Right forelimb (tissue), 1 donor: Measurements from ENCODE around the gene ALX3.

ENCODE experiments used
- DNase-seq: peaks from one replicate; pipeline ENCODE4 v3.0.0-alpha.2; 2018

ALX3 gene

DNA sequence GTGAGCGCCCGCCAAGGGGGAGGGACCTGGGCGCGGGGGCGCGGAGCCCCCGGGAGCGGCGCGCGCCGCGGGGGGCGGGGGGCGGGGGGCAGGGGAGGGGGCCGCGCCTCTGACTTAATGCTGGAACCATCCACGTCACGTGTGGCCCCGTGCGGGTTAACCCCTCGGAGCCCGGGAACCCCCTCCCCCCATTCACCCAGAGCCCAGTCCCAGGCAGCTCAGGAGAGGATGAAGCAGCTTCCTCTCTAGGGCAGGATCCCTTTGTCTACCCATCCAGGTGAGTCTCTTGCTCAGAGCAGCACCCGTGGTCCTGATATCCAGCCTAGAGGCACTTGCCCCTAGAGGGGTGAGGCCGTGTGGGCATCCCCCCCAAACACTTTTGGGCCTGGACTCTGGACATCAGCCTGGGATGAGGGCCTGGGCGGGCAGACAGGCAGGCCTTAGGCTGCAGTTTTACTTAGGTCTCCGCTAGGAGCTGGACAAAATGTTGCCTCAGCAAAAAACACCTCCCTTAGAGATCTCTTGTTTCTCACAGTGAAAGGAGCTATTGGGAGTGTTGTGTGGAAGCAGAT is at the start of gene ALX3:
ALX3 (minus strand) TSS at position 2 of the 572 bp plus-strand sequence. CDS start 60 bp downstream, outside the sequence.
- no peak for DNase-seq

DNA sequence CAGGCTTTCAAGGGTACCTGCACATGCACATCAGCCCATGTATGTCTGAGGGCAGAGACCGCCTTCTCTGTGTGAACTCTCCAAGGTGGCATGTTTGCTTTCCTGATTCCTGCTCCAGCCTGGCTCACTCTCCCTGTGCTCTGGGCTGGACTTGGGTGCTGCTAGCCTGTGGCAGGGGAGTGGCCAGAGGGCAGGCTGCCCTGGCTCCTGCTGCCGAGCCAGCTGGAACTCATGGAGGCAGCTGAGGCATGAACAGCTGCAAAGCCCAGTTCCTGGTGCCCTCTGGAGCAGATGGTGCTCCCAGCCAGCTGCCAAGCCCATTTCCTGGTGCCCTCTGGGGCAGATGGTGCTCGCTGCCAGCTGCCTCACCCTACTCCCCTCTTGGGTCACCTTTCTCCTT is 49.4 kb upstream of the ALX3 start:
- no peak for DNase-seq

DNA sequence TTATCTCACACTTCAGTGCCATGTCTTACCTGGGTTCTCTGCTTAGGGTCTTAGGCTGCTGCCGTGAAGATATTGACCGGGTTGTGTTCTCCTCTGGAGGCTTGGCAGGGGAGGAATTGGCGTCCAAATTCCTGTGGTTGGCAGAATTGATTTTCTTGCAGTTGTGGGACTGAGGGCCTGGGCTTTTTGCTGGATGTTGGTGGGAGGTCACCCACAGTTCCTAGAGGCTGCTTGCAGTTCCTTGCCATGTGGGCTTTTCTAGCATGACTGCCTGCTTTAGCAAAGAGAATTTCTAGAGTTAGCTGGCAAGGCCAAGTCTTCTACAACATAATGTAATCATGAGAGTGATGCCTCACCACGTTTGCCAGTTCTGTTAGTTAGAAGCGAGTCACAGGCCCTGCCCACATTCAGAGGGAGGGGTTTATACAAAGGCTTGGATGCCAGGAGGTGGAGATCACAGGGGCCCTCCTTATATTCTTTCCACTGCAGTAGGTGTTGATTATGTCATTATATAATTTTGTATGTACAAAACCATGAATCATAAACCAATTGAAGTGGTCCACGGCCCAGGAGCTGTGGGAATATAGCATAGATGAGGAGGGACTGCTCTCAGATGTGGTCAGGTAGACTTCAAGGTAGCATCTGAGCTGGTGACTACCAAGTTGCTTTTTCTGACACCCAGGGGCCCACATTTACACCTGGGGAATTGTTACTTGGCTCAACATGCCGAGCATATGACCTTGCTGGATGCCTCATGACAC is 48.3 kb upstream of the ALX3 start:
- no peak for DNase-seq

DNA sequence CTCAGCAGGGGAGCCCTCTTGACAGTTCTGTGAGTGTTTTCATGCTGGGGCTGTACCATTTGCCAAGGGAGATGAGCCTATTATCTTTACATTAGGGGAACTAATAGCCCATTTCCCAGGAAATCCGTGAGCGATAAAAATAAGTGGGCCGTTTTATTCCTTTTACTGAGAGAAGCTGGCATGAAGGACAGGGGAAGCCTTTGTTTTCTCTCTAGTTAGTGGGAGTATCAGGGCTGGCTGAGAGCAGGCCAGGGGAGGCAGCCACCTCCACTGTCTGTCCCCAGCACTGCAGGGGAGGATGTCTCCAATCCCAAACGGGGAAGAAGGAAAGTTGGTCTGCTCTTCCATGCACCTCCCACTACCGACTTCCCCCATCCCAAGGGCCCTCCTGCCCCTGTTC is 44.3 kb upstream of the ALX3 start:
- DNase-seq = no peak

DNA sequence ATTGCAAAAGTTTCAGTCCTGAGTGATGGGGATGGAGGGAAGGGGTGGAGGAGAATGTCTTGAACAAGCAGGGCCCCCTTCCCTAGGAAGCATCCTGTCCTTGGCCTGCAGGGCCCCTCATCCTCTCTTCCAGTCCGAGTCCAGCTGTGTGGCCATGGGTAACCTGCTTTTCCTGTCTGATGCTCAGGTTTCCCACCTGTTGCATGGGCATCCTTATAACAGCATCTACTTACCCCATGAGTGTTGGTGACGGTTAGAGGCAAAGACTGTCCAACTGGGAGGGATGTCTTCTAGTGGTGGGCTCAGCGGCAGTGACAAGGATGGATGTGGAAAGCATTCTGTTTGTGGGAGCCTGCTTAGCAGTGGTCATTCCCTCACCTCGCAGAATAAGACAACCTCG is 43.7 kb upstream of the ALX3 start:
- DNase-seq = no peak

DNA sequence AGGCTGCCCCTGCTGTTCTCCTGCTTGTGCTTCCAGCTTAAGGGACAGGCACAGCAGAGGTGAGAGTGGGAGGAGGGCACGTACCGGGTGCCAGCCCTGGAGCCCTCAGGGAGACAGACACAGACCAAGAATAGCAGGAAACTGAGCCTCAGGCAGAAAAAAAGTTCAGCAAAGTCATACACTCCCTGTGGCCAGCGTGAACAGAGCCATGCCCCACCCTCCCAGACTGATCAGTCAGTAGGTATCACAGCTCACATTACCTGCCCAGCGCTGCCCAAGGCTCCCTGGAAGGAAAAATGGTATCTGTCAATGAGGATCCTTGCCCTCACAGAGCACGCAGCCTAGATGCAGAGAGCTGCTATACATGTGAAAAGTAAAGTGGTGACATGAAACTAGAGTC is 43.1 kb upstream of the ALX3 start:
- DNase-seq = no peak

DNA sequence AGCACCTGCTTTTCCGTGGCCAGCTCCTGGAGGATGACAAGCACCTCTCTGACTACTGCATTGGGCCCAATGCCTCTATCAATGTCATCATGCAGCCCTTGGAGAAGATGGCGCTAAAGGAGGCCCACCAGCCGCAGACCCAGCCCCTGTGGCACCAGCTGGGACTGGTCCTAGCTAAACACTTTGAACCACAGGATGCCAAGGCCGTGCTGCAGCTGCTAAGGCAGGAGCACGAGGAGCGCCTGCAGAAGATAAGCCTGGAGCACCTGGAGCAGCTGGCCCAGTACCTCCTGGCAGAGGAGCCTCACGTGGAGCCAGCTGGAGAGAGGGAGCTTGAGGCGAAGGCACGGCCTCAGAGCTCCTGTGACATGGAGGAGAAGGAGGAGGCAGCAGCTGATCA is 42.2 kb upstream of the ALX3 start:
- DNase-seq = no peak

DNA sequence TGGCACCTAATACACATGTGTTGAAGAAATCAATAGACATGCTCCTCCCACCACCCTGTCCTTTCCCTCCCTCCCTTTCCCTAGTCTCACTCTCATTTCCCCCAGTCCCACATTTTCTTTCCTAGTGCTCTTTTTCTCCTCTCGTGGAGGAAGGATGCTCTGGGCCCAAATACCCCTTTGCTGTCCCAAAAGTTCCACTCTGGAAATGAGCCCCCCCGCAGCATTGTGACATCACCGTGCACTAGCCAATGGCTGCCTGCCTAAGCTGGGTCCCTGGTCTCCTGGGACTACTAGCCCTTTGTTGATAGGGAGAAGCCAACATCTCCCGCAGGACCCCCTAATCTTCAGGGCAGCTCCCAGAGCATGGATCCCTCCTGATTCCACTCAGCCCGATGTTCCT is 41.7 kb upstream of the ALX3 start, which contains the start of gene UBL4B:
UBL4B (plus strand) TSS at position 301 of the 400 bp plus-strand sequence; CDS start at position 393, 92 bp downstream.
- DNase-seq = no peak

DNA sequence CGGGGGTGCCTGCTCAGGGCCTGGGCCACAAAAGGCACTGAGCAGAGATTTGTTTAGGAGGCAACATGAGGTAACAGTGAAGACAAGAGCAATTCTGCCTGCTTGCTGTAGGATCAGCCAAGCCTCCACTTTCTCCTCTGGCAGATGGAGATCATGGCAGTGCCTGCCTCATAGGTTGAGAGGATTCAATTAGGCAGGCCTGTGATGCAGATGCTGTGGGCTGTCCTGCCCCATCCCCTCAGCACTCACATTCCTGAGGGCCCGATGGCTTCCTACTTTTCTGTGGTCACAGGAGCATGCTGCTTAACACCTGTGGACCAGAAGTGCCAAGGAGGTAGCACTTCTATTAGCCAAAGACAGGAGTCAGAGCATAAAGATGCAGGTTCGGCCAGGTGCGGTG is 40.6 kb upstream of the ALX3 start:
- no peak for DNase-seq

DNA sequence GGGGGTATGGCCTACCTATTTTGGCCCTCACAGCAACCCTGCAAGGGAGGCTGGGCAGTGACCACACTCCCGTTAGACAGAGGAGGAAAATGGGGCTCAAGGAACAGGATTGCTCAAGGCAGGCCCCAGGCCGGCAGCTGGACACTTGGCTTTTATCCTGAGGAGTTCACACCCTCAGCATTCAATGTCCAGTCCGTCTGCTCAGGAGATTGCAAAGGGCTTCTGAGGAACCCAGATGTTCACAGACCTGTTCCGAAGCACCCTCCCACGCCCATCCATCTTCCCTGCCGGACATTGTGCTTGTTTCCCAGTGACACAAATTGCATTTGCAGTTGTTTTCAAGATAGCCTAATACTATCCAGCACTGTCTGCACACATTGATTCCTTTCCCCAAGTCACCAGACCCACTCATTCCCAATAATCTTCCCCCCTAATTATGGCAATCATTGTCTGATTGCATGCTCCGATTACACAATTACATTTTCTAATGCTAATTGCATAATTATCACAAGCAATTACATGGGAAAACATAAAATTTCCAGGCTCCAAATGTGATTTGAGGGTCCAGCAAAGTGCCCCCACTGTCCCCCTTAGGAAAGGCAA is 37.5 kb upstream of the ALX3 start:
- no peak for DNase-seq

DNA sequence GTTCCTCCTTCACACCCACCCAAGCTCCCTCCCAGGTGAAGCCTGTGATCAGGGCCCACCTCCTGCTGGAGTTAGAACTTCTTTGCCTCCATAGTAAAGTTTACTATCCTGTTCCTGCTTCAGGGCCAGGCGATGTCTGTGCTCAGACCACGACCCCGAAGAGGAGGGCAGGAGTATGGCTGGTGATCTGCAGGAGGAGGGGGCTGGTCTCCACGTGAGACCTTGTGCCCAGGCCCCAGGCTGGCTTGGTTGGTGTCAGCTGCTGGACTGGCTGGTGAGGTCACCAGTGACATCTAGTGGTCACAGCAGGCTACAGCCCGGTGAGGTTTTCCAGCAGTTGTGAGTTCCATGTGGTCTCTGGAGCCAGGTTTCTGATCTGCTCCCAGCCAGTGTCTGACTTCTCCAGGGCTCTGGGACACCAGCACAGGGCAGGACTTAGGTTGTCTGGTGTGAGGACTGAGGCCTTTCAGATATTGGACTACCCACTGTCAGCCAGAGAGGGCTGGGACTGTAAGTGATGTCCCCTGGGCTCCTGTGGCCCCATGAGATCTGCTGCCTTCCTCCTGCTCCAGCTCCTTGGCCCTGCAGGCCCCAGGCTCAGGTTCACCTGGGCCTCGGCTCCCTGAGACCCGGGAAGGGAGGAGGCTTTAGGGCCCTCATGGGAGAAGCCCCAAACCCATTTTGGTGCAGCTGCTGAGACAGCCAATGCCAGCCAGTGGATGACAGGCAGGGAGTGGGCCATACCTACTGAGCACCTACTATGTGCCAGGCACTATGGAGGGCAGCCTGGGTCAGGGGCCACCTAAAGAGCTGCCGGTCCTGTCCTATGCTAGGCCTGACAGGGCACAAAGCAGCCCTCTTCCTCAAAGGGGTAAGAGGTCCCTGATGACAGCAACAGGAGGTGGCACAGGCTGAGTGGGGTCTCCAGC is 35.8 kb upstream of the ALX3 start:
- DNase-seq = peak; percentile 82

DNA sequence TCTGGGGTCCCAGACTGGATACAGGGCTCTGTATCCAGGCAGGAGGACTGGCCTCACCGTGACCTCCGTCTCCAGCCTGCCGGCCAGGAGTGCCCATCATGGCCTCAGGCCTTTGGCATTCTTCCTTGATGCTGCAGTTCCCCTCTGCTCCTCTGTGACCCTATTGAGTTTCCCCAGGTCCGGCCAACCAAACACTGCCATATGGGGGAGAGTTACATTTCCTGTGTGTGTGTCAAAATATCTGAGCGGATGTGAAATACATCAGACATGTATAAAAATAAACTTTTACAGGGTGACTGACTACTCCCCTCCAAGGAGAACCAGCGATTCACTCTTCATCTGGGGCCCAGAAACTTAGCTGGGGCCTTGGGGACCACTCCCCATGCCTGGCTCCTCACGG is 31.6 kb upstream of the ALX3 start:
- no peak for DNase-seq

DNA sequence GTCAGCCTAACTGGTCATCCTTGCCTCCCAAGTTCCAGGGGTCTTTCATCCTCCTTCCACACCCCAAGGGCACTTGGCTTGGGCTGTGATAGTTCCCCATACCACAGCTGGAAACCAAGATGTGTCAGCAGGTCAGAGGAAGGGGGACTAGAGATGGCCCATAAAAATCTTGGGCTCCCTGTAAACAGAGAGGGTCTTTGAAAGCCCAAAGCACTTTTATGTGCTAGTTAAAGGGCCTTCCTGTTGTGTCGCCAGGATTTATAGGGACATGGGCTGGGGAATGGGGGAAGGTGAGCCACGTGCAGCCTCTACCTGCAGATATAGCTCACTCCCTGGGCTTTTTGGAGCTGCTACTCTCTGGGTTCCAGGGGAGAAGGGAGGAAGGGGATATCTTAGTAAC is 29.9 kb upstream of the ALX3 start:
- no peak for DNase-seq

DNA sequence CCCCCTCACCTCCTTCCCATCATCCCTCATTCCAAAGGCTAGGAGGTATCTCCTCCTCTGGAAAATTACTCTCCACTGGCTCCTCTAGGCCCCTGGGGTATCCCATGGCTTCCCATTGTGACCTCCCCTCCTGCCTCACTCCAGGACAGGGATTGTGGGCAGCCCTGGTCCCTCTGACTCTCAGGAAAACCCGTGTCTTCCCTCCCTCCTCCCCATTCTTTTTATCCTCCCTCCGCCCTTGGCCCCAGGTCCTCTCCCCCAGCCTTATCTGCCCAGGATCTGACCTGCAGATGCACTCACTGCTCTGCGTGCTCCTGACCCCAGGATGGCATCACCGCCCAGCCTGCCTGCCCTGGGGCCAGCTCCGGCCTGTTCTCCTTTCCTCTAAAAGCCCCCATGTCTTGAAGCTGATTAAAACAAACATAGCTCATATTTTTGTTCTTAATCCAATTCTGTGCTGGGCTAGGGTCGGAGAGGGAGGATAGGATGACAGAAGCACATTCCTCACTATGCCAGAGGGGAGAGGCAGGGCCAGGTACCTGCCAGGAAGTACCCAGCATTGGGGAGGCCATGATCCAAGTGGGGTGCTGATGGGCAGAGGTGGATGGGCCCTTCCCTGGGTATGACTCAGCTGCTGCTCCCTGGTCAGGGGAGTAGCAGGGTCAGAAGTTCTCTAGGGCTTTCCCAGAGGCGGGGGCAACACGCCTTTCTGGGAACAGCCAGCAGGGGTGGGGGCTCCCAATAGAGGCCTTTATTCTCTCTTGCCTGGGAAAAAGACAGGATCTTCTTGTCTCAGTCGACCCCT is 28.0 kb upstream of the ALX3 start:
- DNase-seq = no peak

DNA sequence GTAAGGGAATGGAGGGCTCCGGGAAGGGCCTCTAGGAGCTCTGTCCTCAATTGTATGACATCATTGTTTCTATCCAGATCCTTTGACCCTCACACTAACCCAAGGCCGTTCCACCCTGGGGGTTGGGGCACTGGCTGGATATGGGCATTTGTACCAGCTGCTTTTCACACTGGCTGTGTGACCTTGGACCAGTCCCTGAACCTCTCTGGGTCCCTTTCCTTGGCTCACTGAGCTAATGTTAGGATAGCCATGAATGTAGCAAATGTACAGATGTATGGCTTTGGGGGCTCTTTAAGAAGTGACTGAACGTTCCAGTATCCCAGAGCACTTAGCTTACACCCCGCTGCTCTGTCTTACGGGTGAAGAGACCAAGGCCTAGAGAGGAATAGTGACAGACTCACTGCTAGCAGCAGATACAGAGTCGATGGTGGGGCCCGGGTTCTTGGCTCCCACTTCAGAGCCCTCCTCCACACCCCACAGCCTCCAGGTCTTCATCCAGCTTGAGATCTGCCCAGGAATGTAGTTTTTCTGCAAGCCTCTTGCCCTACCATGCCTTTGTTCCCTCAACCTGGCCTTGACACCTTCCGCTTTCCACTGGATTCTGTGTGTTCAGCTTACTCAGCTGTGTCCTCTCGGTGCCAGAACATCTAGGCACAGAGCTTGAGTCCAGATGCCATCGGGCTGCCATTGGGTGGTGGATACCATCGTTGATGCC is 27.2 kb upstream of the ALX3 start:
- no peak for DNase-seq

DNA sequence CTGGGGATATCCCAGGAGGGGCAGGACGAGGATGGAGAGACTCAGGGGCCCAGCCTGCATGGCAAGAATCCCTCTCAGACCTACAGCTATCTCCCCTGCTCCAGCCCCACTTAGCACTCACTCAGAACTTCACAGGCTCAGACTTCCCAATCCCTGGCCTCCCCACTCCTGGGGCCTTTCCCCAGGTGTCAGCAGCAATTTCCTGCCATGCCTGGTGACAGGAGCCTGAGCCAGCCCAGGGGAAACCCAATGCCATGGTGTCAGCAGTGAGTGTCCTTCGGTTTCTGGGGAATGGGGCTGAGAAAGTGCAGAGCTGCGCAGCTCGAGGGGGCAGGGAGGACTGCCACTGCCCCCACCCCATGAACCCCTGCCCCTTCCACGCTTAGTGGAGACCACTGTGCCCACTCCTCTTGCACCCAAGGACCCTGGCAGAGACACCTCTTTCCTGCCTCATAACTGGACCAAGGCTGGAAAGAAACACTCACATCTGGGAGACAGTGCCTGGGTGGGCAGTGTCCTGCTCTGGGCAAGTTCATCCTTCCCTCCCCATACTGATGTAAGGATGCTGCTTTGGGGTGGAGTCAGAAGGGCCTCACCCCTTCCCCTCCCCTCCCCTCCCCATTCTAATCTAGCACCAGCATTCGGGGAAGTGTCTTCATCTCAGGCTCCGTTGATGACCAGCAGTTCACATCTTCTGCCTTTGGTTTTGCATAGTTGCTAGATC is 24.6 kb upstream of the ALX3 start:
- no peak for DNase-seq

DNA sequence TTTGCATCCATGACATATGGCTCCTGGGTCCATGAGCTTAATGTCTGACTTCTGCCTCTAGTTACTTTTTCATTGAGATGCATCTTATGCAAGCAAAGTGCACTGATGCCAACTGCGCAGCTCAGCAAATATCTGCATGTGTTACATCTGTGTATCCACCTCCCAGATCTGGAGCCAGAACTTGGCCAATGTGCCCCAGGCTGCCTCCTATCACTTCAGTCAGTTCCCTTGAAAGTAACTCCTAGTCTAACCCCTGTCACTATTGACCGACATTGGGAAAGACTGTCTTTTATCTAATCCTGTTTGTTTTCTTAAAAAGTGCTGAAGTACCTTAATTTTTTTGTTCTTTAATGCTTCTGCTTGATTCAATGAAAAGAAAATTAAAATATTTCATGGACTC is 22.5 kb upstream of the ALX3 start:
- no peak for DNase-seq

DNA sequence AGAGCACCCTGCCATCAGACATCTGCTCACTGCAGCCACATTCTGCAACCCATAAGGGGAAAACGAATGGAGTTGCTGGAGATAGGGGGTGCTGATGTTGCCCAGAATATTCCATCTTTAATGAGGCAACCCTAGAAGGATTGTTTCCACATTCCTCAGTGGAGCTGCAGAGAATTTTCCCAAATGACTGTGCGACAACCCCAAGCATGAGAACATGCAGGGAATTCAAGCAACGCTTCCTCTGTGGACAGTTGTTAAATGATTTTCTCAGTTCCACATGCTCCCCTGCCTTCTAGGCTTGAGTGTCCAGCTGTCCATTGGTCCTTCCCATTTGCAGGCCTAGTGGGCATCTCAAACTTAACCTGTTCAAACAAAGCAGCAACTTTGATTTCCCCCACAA is 21.3 kb upstream of the ALX3 start:
- DNase-seq = no peak

DNA sequence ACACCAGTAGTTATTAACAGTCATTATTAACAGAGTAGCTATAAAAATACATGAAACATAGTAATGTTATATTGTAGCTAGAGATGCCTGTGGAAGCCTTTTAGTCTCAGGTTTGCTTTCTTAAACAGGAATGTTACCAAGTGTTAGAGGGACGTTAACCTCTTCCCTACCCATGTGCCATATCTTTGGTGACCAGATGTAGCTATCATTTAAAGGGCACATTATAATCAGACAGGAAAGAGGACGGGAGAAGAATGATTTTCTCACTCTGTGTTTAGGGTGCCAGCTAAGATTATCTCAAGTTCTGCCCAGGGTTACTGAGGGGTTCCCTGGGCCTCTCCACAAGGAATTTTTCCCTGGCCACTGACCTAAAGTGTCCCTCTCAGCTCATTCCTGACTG is 20.9 kb upstream of the ALX3 start:
- DNase-seq = no peak

DNA sequence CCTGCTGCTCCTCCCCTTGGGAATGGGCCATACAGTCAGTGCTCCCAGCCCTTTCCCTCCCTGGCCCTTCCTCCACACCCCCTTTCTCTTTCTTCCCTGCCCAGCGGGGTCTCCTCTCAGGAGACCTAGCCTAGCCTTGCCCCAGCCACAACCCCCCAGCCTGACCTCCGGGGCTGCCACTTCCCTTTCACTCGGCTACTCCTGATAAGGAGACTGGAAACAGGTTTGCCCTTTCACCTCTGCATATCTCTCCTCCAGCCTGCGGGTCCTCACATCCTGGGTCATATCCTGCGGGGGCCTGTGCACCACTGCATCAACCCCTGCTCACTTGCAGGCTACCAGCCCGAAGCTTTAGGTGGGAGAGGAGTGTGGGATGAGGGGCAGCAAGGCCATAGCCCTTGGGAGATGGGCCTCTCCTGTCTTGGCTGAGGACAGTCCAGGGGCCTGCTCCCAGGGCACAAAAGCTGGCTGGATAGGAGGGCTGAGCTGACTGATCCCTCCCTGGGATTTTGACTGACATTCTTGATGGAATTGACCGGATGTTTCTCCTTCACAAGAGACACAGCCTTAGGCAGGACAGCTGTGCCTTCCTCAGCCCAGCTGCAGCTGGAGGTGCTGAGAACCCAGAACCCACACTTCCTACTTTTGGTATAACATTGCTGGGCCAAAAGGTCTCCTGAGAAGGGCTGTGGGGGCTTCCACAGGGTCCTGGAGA is 19.2 kb upstream of the ALX3 start:
- no peak for DNase-seq
